HG03521 (cell line): ENCODE data around the gene TNIK.
A peak's percentile ranks its signal among the peaks of the same experiment; 100 is the strongest.
"Not testable (repeated sequence)": the region's sequence is repeated elsewhere in the genome, so short reads cannot be mapped to it uniquely, and the experiment has no call there.

Experiments used
- ATAC-seq: cut with Tn5 transposase; IDR thresholded peaks from one replicate; pipeline ENCODE4 v1.9.1; 2021; ENCODE audit warnings: mild to moderate bottlenecking, moderate library complexity; ENCODE audit not compliant: unreplicated experiment

TNIK gene

GRCh38 chr3:171261487-171261886 is 198.7 kb downstream of the TNIK start:
- ATAC-seq = no peak

DNA sequence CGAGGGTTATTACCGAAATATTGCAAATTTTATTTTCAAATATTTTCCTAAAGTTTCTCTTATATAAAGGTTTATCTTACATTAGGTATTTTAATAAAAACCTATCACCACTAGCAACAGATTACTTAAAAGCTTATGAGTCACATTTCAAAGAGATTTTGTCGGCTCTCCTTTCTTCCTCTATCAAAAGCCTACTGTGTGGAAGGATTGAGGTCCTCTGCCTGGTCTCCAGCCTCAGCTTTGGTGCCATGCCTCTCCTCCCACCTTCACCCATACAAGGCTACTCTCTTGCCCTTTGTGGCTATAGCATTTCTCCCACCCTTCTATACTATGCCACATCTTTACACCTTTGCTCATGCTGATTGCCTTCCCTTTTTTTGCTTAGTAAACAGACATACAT is 199.3 kb downstream of the TNIK start:
- no peak for ATAC-seq

DNA sequence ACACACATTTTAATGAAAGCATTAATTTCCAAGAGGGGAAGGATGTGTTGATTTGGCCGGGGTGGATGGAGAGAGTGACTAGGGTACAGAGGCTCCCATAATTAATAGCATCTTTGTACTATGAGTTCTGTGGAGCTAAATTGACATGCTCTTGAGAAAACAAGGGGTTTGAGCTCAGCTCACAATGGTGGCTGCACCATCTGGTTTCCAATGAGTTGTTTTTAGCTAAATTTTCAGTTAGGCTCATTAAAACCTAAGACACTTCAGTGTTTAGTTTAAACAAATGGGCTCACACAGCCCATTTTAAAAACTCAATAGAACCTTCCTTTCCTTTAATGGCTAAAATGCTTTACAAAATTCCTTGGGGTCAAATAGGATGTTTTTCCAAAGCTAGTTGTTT is 199.7 kb downstream of the TNIK start:
- no peak for ATAC-seq

- ATAC-seq = no peak
Observed at GRCh38 chr3:171258316-171258715, 201.9 kb downstream of the TNIK start.

DNA sequence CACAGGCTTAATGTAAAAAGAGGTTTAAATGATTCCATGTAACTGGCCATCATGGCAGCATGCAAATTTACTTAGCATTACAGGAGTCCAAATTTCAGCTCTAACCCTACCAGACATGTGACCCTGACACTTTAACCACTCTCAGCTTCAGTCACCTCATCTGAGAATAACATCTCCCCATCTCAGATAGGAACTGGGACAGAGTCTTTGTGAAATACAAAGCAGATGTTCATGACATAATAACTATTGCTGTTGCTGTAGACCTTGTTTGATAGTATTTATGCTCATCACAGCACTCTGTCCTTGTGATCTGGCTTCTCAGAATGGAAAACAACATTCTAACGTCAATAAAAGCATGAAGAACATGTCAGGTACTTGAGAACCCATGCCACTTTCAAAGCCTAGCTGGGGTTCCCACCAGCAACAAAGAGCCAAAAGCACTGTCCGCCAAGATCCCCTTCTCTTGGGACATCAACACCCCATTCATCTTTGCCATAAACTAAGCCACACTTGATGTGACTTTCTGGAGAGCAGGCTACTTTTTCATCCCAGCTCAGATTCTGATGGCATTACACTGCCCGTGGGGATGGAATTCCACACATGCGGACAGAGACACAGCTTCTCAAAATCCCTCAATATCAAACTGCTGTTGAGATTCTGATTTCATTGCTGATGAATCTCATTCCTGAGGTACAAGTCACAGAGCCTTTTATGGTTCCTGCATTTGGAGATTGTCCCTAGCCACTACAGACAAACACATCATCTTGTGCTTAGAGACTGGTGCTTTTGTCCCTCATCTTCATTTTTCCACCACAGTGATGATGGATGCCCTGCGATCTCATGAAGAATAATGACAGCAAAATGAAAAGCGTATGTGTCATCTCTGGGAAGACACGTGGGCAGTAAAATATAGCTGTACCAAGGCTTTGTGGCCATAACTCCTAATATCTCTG is 202.7 kb downstream of the TNIK start:
- peak; percentile 81 for ATAC-seq

DNA sequence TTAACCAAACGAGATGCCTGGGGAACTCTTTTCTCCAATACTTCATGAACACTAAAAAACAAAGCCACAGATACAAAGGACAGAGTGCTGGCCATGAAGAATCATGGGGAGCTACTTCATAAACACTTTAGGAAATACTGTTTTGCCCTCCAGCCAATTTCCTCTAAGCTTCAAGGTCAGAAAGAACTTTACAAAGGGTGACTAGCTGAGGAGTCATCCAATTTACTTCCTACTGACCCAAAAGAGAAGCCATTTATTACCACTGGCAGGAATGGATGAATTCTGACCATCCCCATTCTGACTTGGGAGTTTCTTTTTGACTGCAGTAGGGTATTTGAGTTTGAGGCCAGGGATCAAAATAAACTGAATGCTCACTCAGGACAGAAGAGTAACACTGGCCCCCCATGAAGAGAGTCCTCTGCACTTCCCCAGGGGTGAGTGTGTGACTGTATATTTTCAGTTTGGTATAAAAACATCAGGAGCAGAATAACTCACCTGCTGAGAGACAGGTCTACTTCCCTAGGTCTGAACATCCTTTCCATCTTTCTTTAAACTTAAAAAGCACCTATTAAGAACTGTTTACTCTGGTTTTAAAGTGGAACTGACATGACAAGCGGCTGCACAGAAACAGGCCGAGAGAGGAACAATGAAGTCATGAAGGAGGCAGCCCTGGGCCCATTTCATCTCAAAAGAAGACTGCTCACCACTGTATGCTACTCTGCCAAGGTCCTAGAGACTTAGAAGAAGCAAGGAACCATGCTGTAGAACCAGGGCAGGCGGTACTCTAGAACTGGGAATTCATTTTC is 203.6 kb downstream of the TNIK start:
- peak; percentile 1 for ATAC-seq

DNA sequence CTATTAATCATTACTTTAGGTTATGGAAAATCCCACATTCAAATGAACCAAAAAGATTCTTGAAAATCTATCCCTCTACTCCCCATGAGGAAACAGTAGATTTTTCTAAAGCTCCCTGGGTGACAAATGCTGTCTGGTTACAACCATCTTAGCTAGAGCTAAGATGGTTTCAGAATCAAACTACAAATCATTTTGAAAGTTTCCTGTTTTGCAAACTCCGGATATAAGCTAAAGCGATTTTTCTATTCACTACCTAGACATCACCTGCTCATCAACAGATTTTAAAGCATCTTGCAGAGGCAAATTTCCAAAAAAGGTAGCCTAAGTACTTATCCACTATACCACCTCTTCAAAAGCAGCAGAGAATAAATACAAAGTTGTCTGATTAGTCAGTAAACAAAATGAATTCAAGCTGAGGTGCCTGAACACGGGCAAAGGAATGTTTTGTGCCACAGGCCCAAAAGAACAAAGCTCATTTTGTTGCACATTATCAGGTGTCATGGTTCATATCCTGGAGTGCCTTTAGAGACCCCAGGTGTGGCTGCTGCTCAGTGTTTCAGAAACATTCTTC is 204.9 kb downstream of the TNIK start:
- ATAC-seq = peak; percentile 38

DNA sequence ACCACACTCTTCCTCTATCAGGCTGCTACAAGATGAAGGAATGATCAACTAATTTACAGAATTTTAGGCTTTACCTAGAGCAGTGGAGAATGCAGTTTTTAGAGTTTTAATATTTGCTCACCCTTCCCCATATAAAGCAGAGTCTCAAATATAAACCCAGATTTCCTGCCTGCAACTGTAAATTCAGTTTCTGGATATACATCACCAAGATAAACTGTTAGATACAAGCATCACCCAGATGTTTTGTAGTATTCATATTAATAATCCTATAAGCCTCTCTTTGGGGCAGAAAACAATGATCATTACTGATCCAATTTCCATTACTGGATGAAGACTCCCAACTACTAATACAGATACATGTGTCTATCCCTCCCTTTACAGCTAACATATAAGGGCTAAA is 205.9 kb downstream of the TNIK start:
- no peak for ATAC-seq

GRCh38 chr3:171251835-171252234 is 208.4 kb downstream of the TNIK start:
- no peak for ATAC-seq

DNA sequence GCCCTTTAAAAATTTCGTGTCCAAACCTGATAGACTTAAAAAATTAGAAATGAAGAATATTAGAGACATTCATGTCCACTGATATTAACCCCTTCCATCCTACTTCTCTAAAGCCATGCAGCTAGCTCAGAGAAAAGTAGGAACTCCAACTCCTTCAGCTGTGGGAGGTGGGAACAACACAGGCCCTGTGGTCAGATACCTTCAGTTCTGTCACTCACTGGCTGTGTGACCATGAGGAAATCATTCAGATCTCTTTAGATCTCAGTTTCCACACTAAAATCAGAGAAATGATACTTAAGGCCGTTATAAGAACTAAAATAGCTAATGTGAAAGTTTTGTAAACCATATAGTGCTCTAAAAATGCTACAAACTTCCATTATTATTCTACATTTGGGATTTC is 209.8 kb downstream of the TNIK start:
- ATAC-seq = no peak

GRCh38 chr3:171249245-171249644 is 211.0 kb downstream of the TNIK start:
- ATAC-seq = peak; percentile 9

DNA sequence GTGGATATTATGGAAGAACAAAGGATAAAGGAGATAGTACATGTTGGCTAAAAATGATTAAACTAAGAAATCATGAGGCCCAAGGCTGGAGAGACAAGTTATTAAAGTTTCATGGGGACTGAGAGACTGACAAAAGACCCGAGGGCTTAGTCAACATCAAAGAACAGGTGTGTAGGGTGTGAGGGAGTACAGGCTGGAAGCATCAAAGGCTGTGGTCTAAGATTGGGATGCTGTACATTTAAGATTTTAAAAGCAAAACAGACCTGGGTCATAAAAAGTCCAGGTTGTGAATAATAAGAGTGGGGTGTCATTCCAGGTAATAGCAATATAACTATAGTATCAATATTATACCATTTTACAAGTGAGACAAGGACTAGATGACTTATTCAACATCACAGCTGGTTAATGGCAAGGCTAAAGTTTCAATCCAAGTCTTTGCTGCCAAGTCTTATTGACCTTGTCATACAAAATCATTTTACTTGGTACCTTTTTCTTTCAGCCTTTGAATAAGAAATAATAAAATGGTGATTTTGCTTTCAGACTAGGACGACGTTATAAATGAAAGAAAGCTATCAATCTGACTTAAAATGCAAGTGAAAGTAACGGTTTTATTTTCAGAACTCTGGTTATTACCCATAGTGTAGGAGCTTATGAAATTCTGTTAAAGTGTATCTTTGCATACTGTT is 211.6 kb downstream of the TNIK start:
- ATAC-seq = peak; percentile 57

- no peak for ATAC-seq
Observed at GRCh38 chr3:171245796-171246765, 214.1 kb downstream of the TNIK start.

GRCh38 chr3:171242951-171243350 is 217.3 kb downstream of the TNIK start:
- ATAC-seq = no peak

- no peak for ATAC-seq
Observed at GRCh38 chr3:171242170-171242569, 218.0 kb downstream of the TNIK start.

GRCh38 chr3:171241655-171242054 is 218.6 kb downstream of the TNIK start:
- ATAC-seq = not testable (repeated sequence)

GRCh38 chr3:171240504-171240835 is 219.7 kb downstream of the TNIK start:
- no peak for ATAC-seq

DNA sequence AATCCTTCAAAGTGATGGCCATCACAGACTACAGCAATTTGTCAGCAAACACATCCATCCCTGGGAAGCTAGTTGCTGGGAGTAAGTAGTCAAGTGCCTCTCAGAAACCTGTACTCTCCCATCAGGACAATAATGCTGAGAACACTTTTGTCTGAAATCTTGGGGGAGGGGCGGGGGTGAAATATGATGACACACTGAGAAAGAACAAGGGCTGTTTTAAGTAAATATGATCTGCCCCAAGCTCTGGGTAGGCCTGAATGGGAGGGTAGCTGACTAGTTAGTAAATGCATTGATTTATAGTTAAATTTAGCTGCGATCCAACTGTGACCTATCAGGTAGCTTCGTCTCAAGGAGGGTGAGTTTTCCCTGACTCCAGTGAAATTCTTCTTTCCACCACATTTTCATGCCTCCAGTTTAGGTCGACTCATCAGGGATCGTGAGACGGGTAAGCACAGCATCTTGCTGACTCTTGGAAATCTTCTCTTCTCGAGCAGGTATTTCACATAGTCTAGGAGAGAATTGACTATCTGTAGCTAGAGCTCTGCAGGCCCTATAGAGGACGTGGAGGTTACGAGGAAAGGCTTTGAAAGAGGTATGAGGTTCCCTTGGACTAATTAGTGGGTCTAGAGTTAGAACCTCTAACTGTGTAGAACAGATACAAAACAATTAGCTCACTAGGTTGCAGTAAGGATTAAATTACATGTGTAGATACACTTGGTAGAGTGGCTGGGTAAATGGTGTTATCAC is 220.3 kb downstream of the TNIK start:
- ATAC-seq = no peak

DNA sequence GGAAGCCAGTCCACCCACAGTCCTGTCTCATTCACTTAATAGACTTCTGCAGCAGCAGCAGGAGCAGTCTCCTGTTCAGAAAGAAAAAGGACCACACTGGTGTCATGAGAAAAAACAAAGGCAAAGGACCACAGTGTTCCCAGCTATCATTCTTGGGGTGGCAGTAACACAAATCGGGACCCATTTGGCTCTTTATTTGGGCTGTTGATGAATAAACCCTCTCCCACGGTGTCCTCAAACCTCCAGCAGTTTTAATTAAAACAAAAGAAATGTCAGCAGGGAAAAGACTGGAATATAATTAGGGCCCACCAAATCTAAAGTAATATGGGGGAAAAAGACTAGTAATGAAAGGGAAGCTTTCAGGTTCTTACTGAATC is 223.2 kb downstream of the TNIK start:
- ATAC-seq = no peak
